ENCODE measurements around the gene ERMP1. TPM values are rescaled to one million over a fixed set of nuclear protein-coding genes. Genes with fewer than 3 reads are reported as not detected.

The ERMP1 gene
- total and polyA plus RNA-seq, 2 of the 8 experiments (the other 6 are each of a cell fraction or from before 2014, with no cell fraction given): 12.8 to 16.7 TPM

GRCh38 chr9:5750569-5750968 lies 82.3 kb downstream of the ERMP1 start:
- no peak overlapping the region for H4K8ac ChIP-seq (ENCODE audit: extremely low read depth, insufficient read depth, low read length)
- no peaks in the 10 kb centered on the region for H4K20me1 ChIP-seq (replicated peaks in 1 of 2; ENCODE audit: control insufficient read depth in 1 of 2, insufficient read depth in 2 of 2, low read length in 2 of 2)
- no peak overlapping the region for H2BK20ac ChIP-seq (ENCODE audit: low read length)
- H3K79me1 ChIP-seq (ENCODE audit: low read depth, low read length): no peaks in the 10 kb centered on the region
- no peak overlapping the region for H3K9ac ChIP-seq (replicated peaks in 1 of 4; ENCODE audit: extremely low read depth in 1 of 4, low read depth in 3 of 4, low read length in 3 of 4)
- H2BK120ac ChIP-seq (replicated peaks; ENCODE audit: low read depth, low read length): no peak overlapping the region
- no peak overlapping the region for H2AFZ ChIP-seq (ENCODE audit: low read length)
- H3K79me2 ChIP-seq (ENCODE audit: control insufficient read depth in 1 of 2, insufficient read depth in 2 of 2, low read length in 2 of 2): no peaks in the 10 kb centered on the region
- no peak overlapping the region for H2BK5ac ChIP-seq (ENCODE audit: low read depth, low read length)
- no peak for DNase-seq (ENCODE audit: low read depth in 1 of 2, low spot score in 2 of 2)
- no peak overlapping the region for H2BK15ac ChIP-seq (ENCODE audit: low read length)
- H3K14ac ChIP-seq (ENCODE audit: insufficient read length): no peak overlapping the region
- H2BK12ac ChIP-seq (ENCODE audit: low read depth, low read length): no peak overlapping the region
- H2AK5ac ChIP-seq (ENCODE audit: low read depth, low read length): no peak overlapping the region
- H3K56ac ChIP-seq (replicated peaks; ENCODE audit: insufficient read length, low read depth, low read length): no peak overlapping the region
- H3K23ac ChIP-seq (ENCODE audit: insufficient read length): no peak overlapping the region
- no peaks in the 10 kb centered on the region for H3K23me2 ChIP-seq (ENCODE audit: low read depth, low read length)
- H3K4me1 ChIP-seq (replicated peaks in 1 of 4; ENCODE audit: control insufficient read depth in 3 of 4, insufficient read depth in 4 of 4, low read length in 3 of 4): no peaks in the 10 kb centered on the region
- peaks cover 0 to 19% (median 5%) of the 10 kb centered on the region in 4 experiments; a peak in 4 of 8 replicates for H3K36me3 ChIP-seq (ENCODE audit: control insufficient read depth in 2 of 4, insufficient read depth in 4 of 4, low read length in 3 of 4)
- CTCF ChIA-PET (ENCODE audit: partially characterized antibody): interaction anchor here (1.1 kb wide), 1 partner anchor 9 kb away, joined by 4 read pairs; no protein-coding TSS in a partner anchor
- H3K9me3 ChIP-seq (ENCODE audit: insufficient read depth in 2 of 2, low read depth in 1 of 2, low read length in 1 of 2): no peaks in the 10 kb centered on the region
- no peak overlapping the region for H4K91ac ChIP-seq (replicated peaks; ENCODE audit: insufficient read length, low read length)
- H3K27me3 ChIP-seq (replicated peaks in 1 of 4; ENCODE audit: control insufficient read depth in 3 of 4, extremely low read depth in 1 of 4, insufficient read depth in 3 of 4, low read length in 3 of 4): no peaks in the 10 kb centered on the region
- 90% methylated on average over 1 of the region's 1 CpG; no CpG with 5 or more reads in 1 of the 2 experiments for WGBS, 2 experiments (ENCODE audit: extremely low coverage in 1 of 2, insufficient coverage in 1 of 2, insufficient read length in 1 of 2, insufficient replicate concordance in 2 of 2, low coverage in 1 of 2, low lambda C conversion rate in 2 of 2, missing lambda C conversion rate in 1 of 2)
- H3K27ac ChIP-seq (ENCODE audit: low read depth, low read length): no peak overlapping the region
- no peak overlapping the region for H3K4me2 ChIP-seq (ENCODE audit: insufficient read depth in 1 of 2, low read depth in 2 of 2, low read length in 2 of 2)
- TF ChIP-seq SUZ12 (IDR thresholded peaks at IDR 0.05; ENCODE audit: low read length): no peak
- no peak for TF ChIP-seq CBX8 (IDR thresholded peaks at IDR 0.05; ENCODE audit: borderline replicate concordance, low read depth, low read length)
- TF ChIP-seq BACH1 (IDR thresholded peaks at IDR 0.05; ENCODE audit: low read length): no peak
- no peak overlapping the region for H3K18ac ChIP-seq (ENCODE audit: extremely low read depth, low read length)
- H3K4me3 ChIP-seq (ENCODE audit: extremely low read depth in 1 of 4, insufficient read depth in 2 of 4, low read depth in 3 of 4, low read length in 4 of 4): no peak overlapping the region
- no peak overlapping the region for H3K4ac ChIP-seq (replicated peaks; ENCODE audit: insufficient read length, low read depth, low read length)
- POLR2A ChIA-PET (ENCODE audit: partially characterized antibody): no interaction called here
- H4K5ac ChIP-seq (ENCODE audit: insufficient read length, low read depth, low read length): no peak overlapping the region
- FAIRE-seq: no peak

All from H1 (cell line).